ENCODE data around the gene MT1F.

Gene MT1F

DNA sequence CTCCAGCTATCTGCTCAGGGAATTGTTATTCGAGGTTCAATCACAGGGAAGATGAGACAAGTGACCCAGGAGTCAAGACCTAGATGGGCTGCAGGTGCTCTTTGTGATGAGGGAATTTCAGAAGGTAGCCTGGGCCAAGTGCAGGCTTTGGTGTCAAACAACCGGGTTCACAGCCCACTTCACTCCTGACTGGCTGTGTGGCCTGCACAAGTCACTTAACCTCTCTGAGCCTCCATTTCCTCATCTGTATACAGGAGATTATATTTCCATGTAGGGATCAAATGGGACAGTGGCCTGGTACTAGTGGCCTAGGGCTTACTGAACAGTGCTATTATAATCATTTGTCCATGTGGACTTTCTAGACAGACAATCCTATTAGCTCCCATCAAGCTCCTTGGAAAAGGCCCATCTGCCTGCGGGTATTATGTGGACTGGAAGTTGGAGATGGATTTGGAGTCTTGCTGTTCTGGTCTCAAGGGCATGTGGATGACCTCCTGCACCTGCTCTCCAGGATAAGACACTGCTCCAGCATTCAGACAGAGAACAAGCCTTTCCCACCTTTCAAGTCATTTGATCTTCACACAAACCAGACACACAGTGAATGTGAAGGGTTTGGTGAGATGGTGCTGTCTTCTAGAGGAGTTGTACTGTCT lies 21.4 kb downstream of the MT1F start:
- no peak for DNase-seq (ENCODE audit: low read depth)
- TF ChIP-seq, protein P1, sequence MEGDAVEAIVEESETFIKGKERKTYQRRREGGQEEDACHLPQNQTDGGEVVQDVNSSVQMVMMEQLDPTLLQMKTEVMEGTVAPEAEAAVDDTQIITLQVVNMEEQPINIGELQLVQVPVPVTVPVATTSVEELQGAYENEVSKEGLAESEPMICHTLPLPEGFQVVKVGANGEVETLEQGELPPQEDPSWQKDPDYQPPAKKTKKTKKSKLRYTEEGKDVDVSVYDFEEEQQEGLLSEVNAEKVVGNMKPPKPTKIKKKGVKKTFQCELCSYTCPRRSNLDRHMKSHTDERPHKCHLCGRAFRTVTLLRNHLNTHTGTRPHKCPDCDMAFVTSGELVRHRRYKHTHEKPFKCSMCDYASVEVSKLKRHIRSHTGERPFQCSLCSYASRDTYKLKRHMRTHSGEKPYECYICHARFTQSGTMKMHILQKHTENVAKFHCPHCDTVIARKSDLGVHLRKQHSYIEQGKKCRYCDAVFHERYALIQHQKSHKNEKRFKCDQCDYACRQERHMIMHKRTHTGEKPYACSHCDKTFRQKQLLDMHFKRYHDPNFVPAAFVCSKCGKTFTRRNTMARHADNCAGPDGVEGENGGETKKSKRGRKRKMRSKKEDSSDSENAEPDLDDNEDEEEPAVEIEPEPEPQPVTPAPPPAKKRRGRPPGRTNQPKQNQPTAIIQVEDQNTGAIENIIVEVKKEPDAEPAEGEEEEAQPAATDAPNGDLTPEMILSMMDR (conservative IDR thresholded peaks at IDR 0.05; ENCODE audit: low read depth, low read length): no peak
- no peak overlapping the region for H3K4me3 ChIP-seq (ENCODE audit: low read length)

- DNase-seq (ENCODE audit: low read depth): no peak
- TF ChIP-seq, protein P1 (conservative IDR thresholded peaks at IDR 0.05; ENCODE audit: low read depth, low read length): no peak
- no peak overlapping the region for H3K4me3 ChIP-seq (ENCODE audit: low read length)
These were observed 22.1 kb downstream of the MT1F start for GRCh38 chr16:56679818-56680217.

GRCh38 chr16:56681939-56682702 lies 24.4 kb downstream of the MT1F start, which contains the start of gene MT1X:
MT1X (plus strand) TSS chr16:56682470; CDS start chr16:56682541, 71 bp downstream.
- TF ChIP-seq, protein P1 (conservative IDR thresholded peaks at IDR 0.05; ENCODE audit: low read depth, low read length): no peak
- peak within 1 kb of the TSS; percentile 70 for H3K4me3 ChIP-seq (ENCODE audit: low read length)
- no peak for DNase-seq (ENCODE audit: low read depth)

DNA sequence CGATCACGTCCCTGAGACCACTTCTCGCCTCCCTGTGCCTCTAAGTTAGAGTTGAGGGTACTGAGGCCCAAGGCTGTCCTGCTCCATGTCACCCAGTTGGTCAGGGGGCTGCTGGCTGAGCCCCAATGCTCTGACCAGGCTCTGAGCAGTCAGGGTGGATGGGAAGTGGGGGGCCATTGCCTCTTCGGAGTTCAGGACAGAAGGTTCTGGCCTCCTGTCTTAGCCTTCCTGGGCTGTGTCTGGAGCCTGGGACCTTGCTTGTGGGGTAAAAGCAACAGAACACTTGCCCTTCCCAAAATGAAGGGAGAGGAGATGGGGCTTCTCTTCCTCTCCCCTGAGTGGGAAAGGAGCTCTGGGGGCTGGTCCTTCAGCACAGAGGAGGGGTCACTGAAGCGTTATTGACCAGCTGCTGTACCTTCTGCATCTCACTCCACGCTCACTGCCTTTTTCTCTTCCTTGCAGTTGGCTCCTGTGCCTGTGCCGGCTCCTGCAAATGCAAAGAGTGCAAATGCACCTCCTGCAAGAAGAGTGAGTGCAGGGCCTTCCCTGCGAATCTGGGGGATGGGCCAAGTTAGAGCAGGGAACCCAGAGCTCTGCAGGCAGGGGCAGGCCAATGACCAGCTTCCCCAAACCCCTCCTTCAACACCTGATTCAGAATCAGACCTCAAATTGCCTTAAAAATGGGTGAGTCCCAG lies 25.1 kb downstream of the MT1F start:
- no peak for DNase-seq (ENCODE audit: low read depth)
- TF ChIP-seq, protein P1 (conservative IDR thresholded peaks at IDR 0.05; ENCODE audit: low read depth, low read length): no peak
- H3K4me3 ChIP-seq (ENCODE audit: low read length): peak overlapping the region; percentile 70

GRCh38 chr16:56683424-56684172 lies 25.8 kb downstream of the MT1F start:
- no peak for DNase-seq (ENCODE audit: low read depth)
- H3K4me3 ChIP-seq (ENCODE audit: low read length): no peak overlapping the region
- TF ChIP-seq, protein P1 (conservative IDR thresholded peaks at IDR 0.05; ENCODE audit: low read depth, low read length): no peak

- no peak overlapping the region for H3K4me3 ChIP-seq (ENCODE audit: low read length)
- no peak for DNase-seq (ENCODE audit: low read depth)
- TF ChIP-seq, protein P1 (conservative IDR thresholded peaks at IDR 0.05; ENCODE audit: low read depth, low read length): no peak
These were observed 26.6 kb downstream of the MT1F start for GRCh38 chr16:56684256-56684925.
